ENCODE data around the gene TAS1R3. TPM values are rescaled to one million over a fixed set of nuclear protein-coding genes. Genes with fewer than 3 reads are reported as not detected.

The TAS1R3 gene
- total RNA-seq, 1 experiment from 2014 or later: 0.28 TPM

GRCh38 chr1:1314678-1315335 lies 16.3 kb upstream of the TAS1R3 start:
- no peaks in the 10 kb centered on the region for H3K27me3 ChIP-seq (ENCODE audit: insufficient read depth, low read length)
- no peaks in the 10 kb centered on the region for H3K9me3 ChIP-seq (ENCODE audit: control insufficient read depth, low read depth, low read length)
- H3K27me3 Mint-ChIP-seq (ENCODE audit: low read depth): no peaks in the 10 kb centered on the region
- H3K79me2 ChIP-seq (ENCODE audit: insufficient read depth, low read length): no peaks in the 10 kb centered on the region
- no peak for DNase-seq
- no peak for TF ChIP-seq CTCF (conservative IDR thresholded peaks at IDR 0.05)
- H3K27ac Mint-ChIP-seq: peak overlapping the region in 1 of 3 experiments; percentile 67; a peak in 3 of 7 replicates
- no peak overlapping the region for H3K9ac ChIP-seq (ENCODE audit: extremely low read depth, insufficient read length, low read length)
- no peaks in the 10 kb centered on the region for H3K23me2 ChIP-seq (ENCODE audit: insufficient read length, low read depth, low read length, poor library complexity, severe bottlenecking)
- H2BK5ac ChIP-seq (ENCODE audit: insufficient read length, low read length): no peak overlapping the region
- H3K14ac ChIP-seq (ENCODE audit: insufficient read depth, low read length): no peak overlapping the region; the same call in 1 of the 2 replicates
- H3K27ac ChIP-seq (ENCODE audit: insufficient read length, low read depth, low read length): no peak overlapping the region
- H3K79me1 ChIP-seq (ENCODE audit: insufficient read depth, low read depth, low read length, poor library complexity, severe bottlenecking): no peaks in the 10 kb centered on the region
- WGBS (ENCODE audit: extremely low coverage, insufficient read length, low lambda C conversion rate): no CpG with 5 or more reads among the region's 23 CpGs
- no peaks in the 10 kb centered on the region for H4K20me1 ChIP-seq (ENCODE audit: control insufficient read depth, insufficient read depth, insufficient read length)
- H3K18ac ChIP-seq (ENCODE audit: insufficient read length, low read depth, low read length): peak overlapping the region; percentile 67
- H3K9me3 Mint-ChIP-seq: no peaks in the 10 kb centered on the region
- peak overlapping the region in 1 of 2 experiments; percentile 46; a peak in 2 of 5 replicates for H3K4me3 Mint-ChIP-seq
- no peak overlapping the region for H4K5ac ChIP-seq (ENCODE audit: insufficient read length, low read depth, low read length)
- H2BK20ac ChIP-seq (ENCODE audit: low read depth, low read length, poor library complexity, severe bottlenecking): no peak overlapping the region
- peaks cover 8 to 19% of the 10 kb centered on the region in 2 experiments for H3K4me1 Mint-ChIP-seq
- H3K4me2 ChIP-seq (ENCODE audit: insufficient read depth, insufficient read length, low read length): no peak overlapping the region
- no peak overlapping the region for H4K91ac ChIP-seq (ENCODE audit: insufficient read length, low read depth, low read length)
- H2BK15ac ChIP-seq (ENCODE audit: low read depth, low read length): no peak overlapping the region
- no peak overlapping the region for H3K56ac ChIP-seq (ENCODE audit: insufficient read length, low read depth, low read length)
- no peak overlapping the region for H3K23ac ChIP-seq (ENCODE audit: insufficient read length, low read depth, low read length)
- H2AK5ac ChIP-seq (ENCODE audit: insufficient read length, low read length): no peak overlapping the region
- H3T11ph ChIP-seq (ENCODE audit: low read length): no peak overlapping the region
- H3K4me1 ChIP-seq (ENCODE audit: insufficient read depth, low read length): no peaks in the 10 kb centered on the region; the same call in 1 of the 2 replicates
- no peak overlapping the region for H2AFZ ChIP-seq (ENCODE audit: low read length)
- H3K4ac ChIP-seq (ENCODE audit: low read depth, low read length): no peak overlapping the region; the same call in 1 of the 2 replicates
- H2BK12ac ChIP-seq (ENCODE audit: insufficient read length, low read depth, low read length): no peak overlapping the region
- peaks cover 18 to 66% (median 64%) of the 10 kb centered on the region in 3 experiments for H3K36me3 Mint-ChIP-seq (ENCODE audit: insufficient read depth in 1 of 3, low read depth in 3 of 3)
- no peak overlapping the region for H4K8ac ChIP-seq (replicated peaks; ENCODE audit: insufficient read length, low read depth, low read length)
- no peak overlapping the region for H2BK120ac ChIP-seq (ENCODE audit: low read depth, low read length, poor library complexity, severe bottlenecking)
